B cell (primary cell): ENCODE results near the gene SPCS3.

Source experiments
- CTCF ChIP-seq: fragments of 200-600 bp; IDR thresholded peaks from one replicate; pipeline ENCODE4 v1.8.0; 2022; ENCODE audit warnings: antibody characterized with exemption, mild to moderate bottlenecking
- EZH2 ChIP-seq: IDR thresholded peaks from 2 replicates; pipeline ENCODE4 v1.6.1; 2012; ENCODE audit warnings: borderline replicate concordance, low read depth, mild to moderate bottlenecking, moderate library complexity, low read length; ENCODE audit not compliant: insufficient read depth, poor library complexity, severe bottlenecking

GRCh38 chr4:176334066-176334465 lies 14.3 kb downstream of the SPCS3 start:
- TF ChIP-seq CTCF (no peak), EZH2 (no peak)
